WTC11 (cell line): Measurements from ENCODE around the gene EHD3. TPM values are rescaled to one million over a fixed set of nuclear protein-coding genes. Genes with fewer than 3 reads are reported as not detected.
A peak's percentile ranks its signal among the peaks of the same experiment; 100 is the strongest.

Experiments
- ATAC-seq: fragments of 200-7000 bp; cut with Tn5 transposase; 2 replicates; pipeline ENCODE4 v1.10.0; 2021; ENCODE audit warnings: mild to moderate bottlenecking, moderate library complexity
- Bru-seq: library from RNA; stranded (reverse); fragments of 400-500 nt; gene quantifications from one replicate; lab custom pipeline; 2021; lab: Mats Ljungman, UMichigan
- CTCF ChIA-PET: fragments of 300-600 bp; sonication (Branson Sonifier 250); formaldehyde crosslinking; loops from one replicate; lab custom pipeline; 2021; ENCODE audit warnings: antibody characterized with exemption; lab: Charles Lee
- POLR2A ChIA-PET: fragments of 350-600 bp; sonication (Branson Sonifier 250); formaldehyde crosslinking; loops from one replicate; lab custom pipeline; 2021; ENCODE audit warnings: antibody characterized with exemption; lab: Charles Lee
- DNase-seq: peaks from one replicate; pipeline ENCODE4 v3.0.0; 2021; ENCODE audit warnings: low spot score
- H3K27ac Mint-ChIP-seq: 2 replicates; pipeline ENCODE4 v1.8.0; 2021; ENCODE audit warnings: mixed read lengths
- H3K27me3 Mint-ChIP-seq: 2 replicates; pipeline ENCODE4 v1.8.0; 2021; ENCODE audit warnings: low read depth, mild to moderate bottlenecking, moderate library complexity, mixed read lengths
- H3K36me3 Mint-ChIP-seq: 2 replicates; pipeline ENCODE4 v1.8.0; 2021; ENCODE audit warnings: mixed read lengths
- H3K4me1 Mint-ChIP-seq: 2 replicates; pipeline ENCODE4 v1.8.0; 2022; ENCODE audit warnings: mixed read lengths
- H3K4me3 Mint-ChIP-seq: 2 replicates; pipeline ENCODE4 v1.8.0; 2021; ENCODE audit warnings: mild to moderate bottlenecking, moderate library complexity, mixed read lengths
- H3K9me3 Mint-ChIP-seq: 2 replicates; pipeline ENCODE4 v1.8.0; 2021; ENCODE audit warnings: mixed read lengths
- ATF1 ChIP-seq: sonication (generic); formaldehyde crosslinking; IDR thresholded peaks from 2 replicates; pipeline ENCODE4 v1.8.1; 2023; ENCODE audit warnings: mild to moderate bottlenecking, moderate library complexity, missing genetic modification reagents
- CREM ChIP-seq: sonication (generic); formaldehyde crosslinking; IDR thresholded peaks from 2 replicates; pipeline ENCODE4 v1.8.1; 2022; ENCODE audit warnings: mild to moderate bottlenecking, missing genetic modification reagents, moderate library complexity
- IRF2 ChIP-seq: sonication (generic); formaldehyde crosslinking; IDR thresholded peaks from 2 replicates; pipeline ENCODE4 v1.8.0; 2022; ENCODE audit warnings: low read depth, missing genetic modification reagents, borderline replicate concordance
- MYBL2 ChIP-seq: sonication (generic); formaldehyde crosslinking; IDR thresholded peaks from 2 replicates; pipeline ENCODE4 v1.8.1; 2023; ENCODE audit warnings: mild to moderate bottlenecking, moderate library complexity, missing genetic modification reagents
- NFE2L1 ChIP-seq: sonication (generic); formaldehyde crosslinking; IDR thresholded peaks from 2 replicates; pipeline ENCODE4 v1.8.1; 2023; ENCODE audit warnings: missing genetic modification reagents
- NFYB ChIP-seq: sonication (generic); formaldehyde crosslinking; conservative IDR thresholded peaks from 2 replicates; pipeline ENCODE4 v1.8.0; 2022; ENCODE audit warnings: low read depth, missing genetic modification reagents
- NR3C1 ChIP-seq: sonication (generic); formaldehyde crosslinking; conservative IDR thresholded peaks from 2 replicates; pipeline ENCODE4 v1.8.1; 2023; ENCODE audit warnings: low read depth, mild to moderate bottlenecking, missing genetic modification reagents
- RELA ChIP-seq: sonication (generic); formaldehyde crosslinking; IDR thresholded peaks from 2 replicates; pipeline ENCODE4 v1.8.1; 2022; ENCODE audit warnings: missing genetic modification reagents, mild to moderate bottlenecking, borderline replicate concordance
- TEAD1 ChIP-seq: sonication (generic); formaldehyde crosslinking; IDR thresholded peaks from 2 replicates; pipeline ENCODE4 v1.8.0; 2022; ENCODE audit warnings: mild to moderate bottlenecking, missing genetic modification reagents
- TEAD4 ChIP-seq: sonication (generic); formaldehyde crosslinking; IDR thresholded peaks from 2 replicates; pipeline ENCODE4 v1.8.0; 2022; ENCODE audit warnings: mild to moderate bottlenecking, missing genetic modification reagents
- ZNF423 ChIP-seq: fragments of 250-450 bp; sonication (Bioruptor Pico); IDR thresholded peaks from 2 replicates; pipeline ENCODE4 v2.1.2; 2022; ENCODE audit warnings: mild to moderate bottlenecking, moderate library complexity
- long read RNA-seq, 3 experiments: library from RNA in 1 of 3; library from capped mRNA in 1 of 3; library from polyadenylated mRNA in 1 of 3; unstranded in 2 of 3; stranded (forward) in 1 of 3; transcript quantifications; one replicate each; pipeline ENCODE4 v2.0.0, GENCODE V29; 2021
- total RNA-seq: library from RNA; stranded (reverse); gene quantifications from 3 replicates; pipeline ENCODE4 v1.2.3, GENCODE V29; 2021
- TF ChIP-seq, protein P1 (sequence below): sonication (generic); formaldehyde crosslinking; IDR thresholded peaks from 2 replicates; pipeline ENCODE4 v1.8.1; 2023; ENCODE audit warnings: mild to moderate bottlenecking, moderate library complexity, missing genetic modification reagents
- TF ChIP-seq, protein P2 (sequence below): sonication (generic); formaldehyde crosslinking; IDR thresholded peaks from 2 replicates; pipeline ENCODE4 v1.8.0; 2022; ENCODE audit warnings: mild to moderate bottlenecking, missing genetic modification reagents
- TF ChIP-seq, protein P3 (sequence below): fragments of 250-450 bp; sonication (Bioruptor Pico); IDR thresholded peaks from 2 replicates; pipeline ENCODE4 v1.9.0; 2021; ENCODE audit warnings: mild to moderate bottlenecking, borderline replicate concordance
- TF ChIP-seq, protein P4 (sequence below): sonication (generic); formaldehyde crosslinking; IDR thresholded peaks from 2 replicates; pipeline ENCODE4 v1.8.0; 2022; ENCODE audit warnings: missing genetic modification reagents
- TF ChIP-seq, protein P5 (sequence below): sonication (generic); formaldehyde crosslinking; IDR thresholded peaks from 2 replicates; pipeline ENCODE4 v1.8.1; 2023; ENCODE audit warnings: mild to moderate bottlenecking, missing genetic modification reagents, moderate library complexity
- TF ChIP-seq, protein P6 (sequence below): sonication (generic); formaldehyde crosslinking; IDR thresholded peaks from 2 replicates; pipeline ENCODE4 v1.8.0; 2022; ENCODE audit warnings: mild to moderate bottlenecking, missing genetic modification reagents
- TF ChIP-seq, protein P7 (sequence below): fragments of 250-450 bp; sonication (Bioruptor Pico); IDR thresholded peaks from 2 replicates; pipeline ENCODE4 v1.9.0; 2021; ENCODE audit warnings: mild to moderate bottlenecking
- TF ChIP-seq, protein P8 (sequence below): sonication (generic); formaldehyde crosslinking; IDR thresholded peaks from 2 replicates; pipeline ENCODE4 v1.8.1; 2022; ENCODE audit warnings: mild to moderate bottlenecking, missing genetic modification reagents, moderate library complexity, borderline replicate concordance

EHD3 gene
- total RNA-seq (9.8 to 10.2 TPM (median 10.0 TPM) in 3 replicates), Bru-seq, nascent RNA (percentile 58 among the genes with signal in this experiment)
- long read RNA-seq, experiment 1, full-length matches to known transcripts: 84 of 99 reads
- long read RNA-seq, experiment 1, partial matches to known transcripts: 9 of 99 reads
- long read RNA-seq, experiment 1, other reads (novel, unspliced or antisense): 6 of 99 reads
- long read RNA-seq, experiment 2, full-length matches to known transcripts: 9 of 20 reads
- long read RNA-seq, experiment 2, partial matches to known transcripts: 8 of 20 reads
- long read RNA-seq, experiment 2, other reads (novel, unspliced or antisense): 3 of 20 reads
- long read RNA-seq, experiment 3: 0 reads

DNA sequence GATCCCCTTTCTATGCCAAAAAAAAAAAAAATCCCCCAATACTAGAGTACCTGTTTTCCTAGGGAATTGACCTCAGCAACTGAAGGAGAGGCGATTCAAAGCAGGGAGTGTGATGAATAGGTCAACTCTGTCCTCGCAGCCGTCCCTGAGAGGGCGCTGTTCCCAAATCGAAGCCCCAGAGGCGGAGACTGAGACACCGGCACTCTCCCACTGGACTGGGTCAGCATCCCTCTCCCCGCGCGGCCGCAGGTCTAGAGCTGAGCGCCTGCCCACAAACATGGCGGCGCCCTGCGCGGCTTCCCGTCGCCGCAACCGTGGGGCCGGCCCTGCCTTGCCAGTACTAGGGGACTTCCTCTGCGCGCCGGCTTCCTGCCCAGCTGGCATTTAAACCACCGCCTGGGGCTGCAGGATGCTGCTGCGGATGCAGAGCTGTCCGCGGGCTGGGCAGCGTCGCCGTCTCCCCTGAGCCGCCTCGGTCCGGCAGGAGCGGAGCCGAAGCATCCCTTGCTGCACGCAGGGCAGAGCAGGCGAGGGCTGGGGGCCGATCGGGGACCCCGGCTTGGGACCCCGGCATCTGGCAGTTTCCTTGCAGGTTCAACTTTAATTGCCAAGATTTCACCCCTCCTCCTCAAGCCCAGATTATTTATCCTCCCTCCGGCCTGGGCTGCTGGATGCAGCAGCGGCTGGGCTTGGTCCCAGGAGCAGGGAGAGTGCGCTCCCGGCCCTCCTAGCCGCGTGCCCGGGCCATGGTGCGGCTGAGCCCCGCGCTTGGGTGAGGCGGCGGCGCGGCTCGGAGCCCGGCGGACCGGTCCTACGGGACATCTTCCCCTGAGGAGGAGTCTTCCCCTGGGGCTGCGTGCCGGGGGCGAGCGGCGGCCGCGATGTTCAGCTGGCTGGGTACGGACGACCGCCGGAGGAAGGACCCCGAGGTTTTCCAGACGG is at the start of gene EHD3:
TSS of gene EHD3 (plus strand) at position 412 of the 942 bp plus-strand sequence. CDS start at position 882, 470 bp downstream.
- Mint-ChIP-seq H3K4me3 (peak within 1 kb of the TSS; percentile 74), H3K9me3 (no peaks in the 10 kb centered on the region), H3K27ac (no peak within 1 kb of the TSS), H3K4me1 (peaks cover 20% of the 10 kb centered on the region), H3K36me3 (no peaks in the 10 kb centered on the region), H3K27me3 (peaks cover 11% of the 10 kb centered on the region)
- POLR2A ChIA-PET: interaction anchor here (0.7 to 1.2 kb wide), 3 partner anchors 19 to 99 kb away, joined by 3 to 4 read pairs (median 3); no protein-coding TSS in a partner anchor
- CTCF ChIA-PET: interaction anchor here (0.5 to 2.5 kb wide), 41 partner anchors 17 to 1069 kb away, joined by 3 to 46 read pairs (median 4); partner anchors contain the start of gene CAPN14
- ATAC-seq: peak; percentile 98
- DNase-seq: peak; percentile 97
- TF ChIP-seq, protein P1, sequence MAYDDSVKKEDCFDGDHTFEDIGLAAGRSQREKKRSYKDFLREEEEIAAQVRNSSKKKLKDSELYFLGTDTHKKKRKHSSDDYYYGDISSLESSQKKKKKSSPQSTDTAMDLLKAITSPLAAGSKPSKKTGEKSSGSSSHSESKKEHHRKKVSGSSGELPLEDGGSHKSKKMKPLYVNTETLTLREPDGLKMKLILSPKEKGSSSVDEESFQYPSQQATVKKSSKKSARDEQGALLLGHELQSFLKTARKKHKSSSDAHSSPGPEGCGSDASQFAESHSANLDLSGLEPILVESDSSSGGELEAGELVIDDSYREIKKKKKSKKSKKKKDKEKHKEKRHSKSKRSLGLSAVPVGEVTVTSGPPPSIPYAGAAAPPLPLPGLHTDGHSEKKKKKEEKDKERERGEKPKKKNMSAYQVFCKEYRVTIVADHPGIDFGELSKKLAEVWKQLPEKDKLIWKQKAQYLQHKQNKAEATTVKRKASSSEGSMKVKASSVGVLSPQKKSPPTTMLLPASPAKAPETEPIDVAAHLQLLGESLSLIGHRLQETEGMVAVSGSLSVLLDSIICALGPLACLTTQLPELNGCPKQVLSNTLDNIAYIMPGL: peak; percentile 77
- TF ChIP-seq ZNF423 (CRISPR knock-in tag) (no peak), IRF2 (CRISPR knock-in tag) (no peak), RELA (no peak), TEAD1 (CRISPR knock-in tag) (peak; percentile 77; the same call in 1 of the 2 replicates), TEAD4 (CRISPR knock-in tag) (no peak), MYBL2 (peak; percentile 58; the same call in 1 of the 2 replicates), NFYB (CRISPR knock-in tag) (no peak), CREM (no peak), NFE2L1 (CRISPR knock-in tag) (no peak), NR3C1 (CRISPR knock-in tag) (no peak), ATF1 (CRISPR knock-in tag) (no peak)
- TF ChIP-seq, protein P2, sequence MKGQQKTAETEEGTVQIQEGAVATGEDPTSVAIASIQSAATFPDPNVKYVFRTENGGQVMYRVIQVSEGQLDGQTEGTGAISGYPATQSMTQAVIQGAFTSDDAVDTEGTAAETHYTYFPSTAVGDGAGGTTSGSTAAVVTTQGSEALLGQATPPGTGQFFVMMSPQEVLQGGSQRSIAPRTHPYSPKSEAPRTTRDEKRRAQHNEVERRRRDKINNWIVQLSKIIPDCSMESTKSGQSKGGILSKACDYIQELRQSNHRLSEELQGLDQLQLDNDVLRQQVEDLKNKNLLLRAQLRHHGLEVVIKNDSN (CRISPR knock-in tag): no peak
- TF ChIP-seq, protein P3, sequence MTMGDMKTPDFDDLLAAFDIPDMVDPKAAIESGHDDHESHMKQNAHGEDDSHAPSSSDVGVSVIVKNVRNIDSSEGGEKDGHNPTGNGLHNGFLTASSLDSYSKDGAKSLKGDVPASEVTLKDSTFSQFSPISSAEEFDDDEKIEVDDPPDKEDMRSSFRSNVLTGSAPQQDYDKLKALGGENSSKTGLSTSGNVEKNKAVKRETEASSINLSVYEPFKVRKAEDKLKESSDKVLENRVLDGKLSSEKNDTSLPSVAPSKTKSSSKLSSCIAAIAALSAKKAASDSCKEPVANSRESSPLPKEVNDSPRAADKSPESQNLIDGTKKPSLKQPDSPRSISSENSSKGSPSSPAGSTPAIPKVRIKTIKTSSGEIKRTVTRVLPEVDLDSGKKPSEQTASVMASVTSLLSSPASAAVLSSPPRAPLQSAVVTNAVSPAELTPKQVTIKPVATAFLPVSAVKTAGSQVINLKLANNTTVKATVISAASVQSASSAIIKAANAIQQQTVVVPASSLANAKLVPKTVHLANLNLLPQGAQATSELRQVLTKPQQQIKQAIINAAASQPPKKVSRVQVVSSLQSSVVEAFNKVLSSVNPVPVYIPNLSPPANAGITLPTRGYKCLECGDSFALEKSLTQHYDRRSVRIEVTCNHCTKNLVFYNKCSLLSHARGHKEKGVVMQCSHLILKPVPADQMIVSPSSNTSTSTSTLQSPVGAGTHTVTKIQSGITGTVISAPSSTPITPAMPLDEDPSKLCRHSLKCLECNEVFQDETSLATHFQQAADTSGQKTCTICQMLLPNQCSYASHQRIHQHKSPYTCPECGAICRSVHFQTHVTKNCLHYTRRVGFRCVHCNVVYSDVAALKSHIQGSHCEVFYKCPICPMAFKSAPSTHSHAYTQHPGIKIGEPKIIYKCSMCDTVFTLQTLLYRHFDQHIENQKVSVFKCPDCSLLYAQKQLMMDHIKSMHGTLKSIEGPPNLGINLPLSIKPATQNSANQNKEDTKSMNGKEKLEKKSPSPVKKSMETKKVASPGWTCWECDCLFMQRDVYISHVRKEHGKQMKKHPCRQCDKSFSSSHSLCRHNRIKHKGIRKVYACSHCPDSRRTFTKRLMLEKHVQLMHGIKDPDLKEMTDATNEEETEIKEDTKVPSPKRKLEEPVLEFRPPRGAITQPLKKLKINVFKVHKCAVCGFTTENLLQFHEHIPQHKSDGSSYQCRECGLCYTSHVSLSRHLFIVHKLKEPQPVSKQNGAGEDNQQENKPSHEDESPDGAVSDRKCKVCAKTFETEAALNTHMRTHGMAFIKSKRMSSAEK: no peak
- TF ChIP-seq, protein P4, sequence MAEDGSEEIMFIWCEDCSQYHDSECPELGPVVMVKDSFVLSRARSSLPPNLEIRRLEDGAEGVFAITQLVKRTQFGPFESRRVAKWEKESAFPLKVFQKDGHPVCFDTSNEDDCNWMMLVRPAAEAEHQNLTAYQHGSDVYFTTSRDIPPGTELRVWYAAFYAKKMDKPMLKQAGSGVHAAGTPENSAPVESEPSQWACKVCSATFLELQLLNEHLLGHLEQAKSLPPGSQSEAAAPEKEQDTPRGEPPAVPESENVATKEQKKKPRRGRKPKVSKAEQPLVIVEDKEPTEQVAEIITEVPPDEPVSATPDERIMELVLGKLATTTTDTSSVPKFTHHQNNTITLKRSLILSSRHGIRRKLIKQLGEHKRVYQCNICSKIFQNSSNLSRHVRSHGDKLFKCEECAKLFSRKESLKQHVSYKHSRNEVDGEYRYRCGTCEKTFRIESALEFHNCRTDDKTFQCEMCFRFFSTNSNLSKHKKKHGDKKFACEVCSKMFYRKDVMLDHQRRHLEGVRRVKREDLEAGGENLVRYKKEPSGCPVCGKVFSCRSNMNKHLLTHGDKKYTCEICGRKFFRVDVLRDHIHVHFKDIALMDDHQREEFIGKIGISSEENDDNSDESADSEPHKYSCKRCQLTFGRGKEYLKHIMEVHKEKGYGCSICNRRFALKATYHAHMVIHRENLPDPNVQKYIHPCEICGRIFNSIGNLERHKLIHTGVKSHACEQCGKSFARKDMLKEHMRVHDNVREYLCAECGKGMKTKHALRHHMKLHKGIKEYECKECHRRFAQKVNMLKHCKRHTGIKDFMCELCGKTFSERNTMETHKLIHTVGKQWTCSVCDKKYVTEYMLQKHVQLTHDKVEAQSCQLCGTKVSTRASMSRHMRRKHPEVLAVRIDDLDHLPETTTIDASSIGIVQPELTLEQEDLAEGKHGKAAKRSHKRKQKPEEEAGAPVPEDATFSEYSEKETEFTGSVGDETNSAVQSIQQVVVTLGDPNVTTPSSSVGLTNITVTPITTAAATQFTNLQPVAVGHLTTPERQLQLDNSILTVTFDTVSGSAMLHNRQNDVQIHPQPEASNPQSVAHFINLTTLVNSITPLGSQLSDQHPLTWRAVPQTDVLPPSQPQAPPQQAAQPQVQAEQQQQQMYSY (CRISPR knock-in tag): no peak
- TF ChIP-seq, protein P5, sequence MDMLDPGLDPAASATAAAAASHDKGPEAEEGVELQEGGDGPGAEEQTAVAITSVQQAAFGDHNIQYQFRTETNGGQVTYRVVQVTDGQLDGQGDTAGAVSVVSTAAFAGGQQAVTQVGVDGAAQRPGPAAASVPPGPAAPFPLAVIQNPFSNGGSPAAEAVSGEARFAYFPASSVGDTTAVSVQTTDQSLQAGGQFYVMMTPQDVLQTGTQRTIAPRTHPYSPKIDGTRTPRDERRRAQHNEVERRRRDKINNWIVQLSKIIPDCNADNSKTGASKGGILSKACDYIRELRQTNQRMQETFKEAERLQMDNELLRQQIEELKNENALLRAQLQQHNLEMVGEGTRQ: peak; percentile 33
- TF ChIP-seq, protein P6, sequence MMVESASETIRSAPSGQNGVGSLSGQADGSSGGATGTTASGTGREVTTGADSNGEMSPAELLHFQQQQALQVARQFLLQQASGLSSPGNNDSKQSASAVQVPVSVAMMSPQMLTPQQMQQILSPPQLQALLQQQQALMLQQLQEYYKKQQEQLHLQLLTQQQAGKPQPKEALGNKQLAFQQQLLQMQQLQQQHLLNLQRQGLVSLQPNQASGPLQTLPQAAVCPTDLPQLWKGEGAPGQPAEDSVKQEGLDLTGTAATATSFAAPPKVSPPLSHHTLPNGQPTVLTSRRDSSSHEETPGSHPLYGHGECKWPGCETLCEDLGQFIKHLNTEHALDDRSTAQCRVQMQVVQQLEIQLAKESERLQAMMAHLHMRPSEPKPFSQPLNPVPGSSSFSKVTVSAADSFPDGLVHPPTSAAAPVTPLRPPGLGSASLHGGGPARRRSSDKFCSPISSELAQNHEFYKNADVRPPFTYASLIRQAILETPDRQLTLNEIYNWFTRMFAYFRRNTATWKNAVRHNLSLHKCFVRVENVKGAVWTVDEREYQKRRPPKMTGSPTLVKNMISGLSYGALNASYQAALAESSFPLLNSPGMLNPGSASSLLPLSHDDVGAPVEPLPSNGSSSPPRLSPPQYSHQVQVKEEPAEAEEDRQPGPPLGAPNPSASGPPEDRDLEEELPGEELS: 0 out of 2 replicates have a peak, but pooled peaks have one; percentile 41
- TF ChIP-seq, protein P7, sequence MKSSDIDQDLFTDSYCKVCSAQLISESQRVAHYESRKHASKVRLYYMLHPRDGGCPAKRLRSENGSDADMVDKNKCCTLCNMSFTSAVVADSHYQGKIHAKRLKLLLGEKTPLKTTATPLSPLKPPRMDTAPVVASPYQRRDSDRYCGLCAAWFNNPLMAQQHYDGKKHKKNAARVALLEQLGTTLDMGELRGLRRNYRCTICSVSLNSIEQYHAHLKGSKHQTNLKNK (CRISPR knock-in tag): no peak
- TF ChIP-seq, protein P8, sequence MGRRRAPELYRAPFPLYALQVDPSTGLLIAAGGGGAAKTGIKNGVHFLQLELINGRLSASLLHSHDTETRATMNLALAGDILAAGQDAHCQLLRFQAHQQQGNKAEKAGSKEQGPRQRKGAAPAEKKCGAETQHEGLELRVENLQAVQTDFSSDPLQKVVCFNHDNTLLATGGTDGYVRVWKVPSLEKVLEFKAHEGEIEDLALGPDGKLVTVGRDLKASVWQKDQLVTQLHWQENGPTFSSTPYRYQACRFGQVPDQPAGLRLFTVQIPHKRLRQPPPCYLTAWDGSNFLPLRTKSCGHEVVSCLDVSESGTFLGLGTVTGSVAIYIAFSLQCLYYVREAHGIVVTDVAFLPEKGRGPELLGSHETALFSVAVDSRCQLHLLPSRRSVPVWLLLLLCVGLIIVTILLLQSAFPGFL: no peak
